K562 (cell line): ENCODE results near the gene RANGAP1.

ENCODE experiments used
- EZH2 ChIP-seq: IDR thresholded peaks from 2 replicates; pipeline ENCODE4 v1.6.1; 2012; ENCODE audit warnings: low read depth, mild to moderate bottlenecking, inconsistent platforms, low read length, borderline replicate concordance
- FOXA1 ChIP-seq: fragments of 450-650 bp; IDR thresholded peaks from 2 replicates; pipeline ENCODE4 v1.6.1; 2016; ENCODE audit warnings: mild to moderate bottlenecking, borderline replicate concordance
- FOXK1 ChIP-seq: sonication (generic); formaldehyde crosslinking; IDR thresholded peaks from 2 replicates; pipeline ENCODE4 v1.8.0; 2022; ENCODE audit warnings: missing genetic modification reagents, mild to moderate bottlenecking, borderline replicate concordance
- GTF2F1 ChIP-seq: IDR thresholded peaks from 2 replicates; pipeline ENCODE4 v1.6.1; 2011; ENCODE audit warnings: low read depth, low read length, improper control_type of control experiment
- HDAC1 ChIP-seq, 2 experiments: fragments of 450-650 bp; IDR thresholded peaks; 2 replicates each; pipeline ENCODE4 v1.6.1; 2016 to 2017; ENCODE audit warnings: inconsistent platforms in 1 of 2, mild to moderate bottlenecking in 1 of 2, moderate library complexity in 1 of 2
- KDM4B ChIP-seq, 2 experiments: fragments of 450-650 bp in 1 of 2; sonication (generic) in 1 of 2; IDR thresholded peaks; 2 replicates each; pipeline ENCODE4 v1.6.1; 2016 to 2017; ENCODE audit warnings: borderline replicate concordance in 2 of 2, antibody characterized with exemption in 1 of 2, low read depth in 1 of 2, mild to moderate bottlenecking in 1 of 2
- NFATC3 ChIP-seq: fragments of 450-650 bp; IDR thresholded peaks from 2 replicates; pipeline ENCODE4 v1.6.1; 2017; ENCODE audit warnings: mild to moderate bottlenecking
- RAD21 ChIP-seq, 2 experiments: fragments of 250-450 bp in 1 of 2; fragments of 450-650 bp in 1 of 2; sonication (Bioruptor Pico) in 1 of 2; formaldehyde crosslinking in 1 of 2; IDR thresholded peaks in 1 of 2; conservative IDR thresholded peaks in 1 of 2; 2 replicates each; pipeline versions ENCODE4 v1.4.0 to v1.8.0; 2020 to 2022; ENCODE audit warnings: mild to moderate bottlenecking in 2 of 2, moderate library complexity in 1 of 2
- STAT5B ChIP-seq: fragments of 250-450 bp; sonication (Bioruptor Pico); IDR thresholded peaks from 2 replicates; pipeline ENCODE4 v1.8.0; 2021; ENCODE audit warnings: mild to moderate bottlenecking, inconsistent platforms
- ZBTB1 ChIP-seq: sonication (generic); formaldehyde crosslinking; IDR thresholded peaks from 2 replicates; pipeline ENCODE4 v1.8.1; 2023; ENCODE audit warnings: missing genetic modification reagents, low read depth, mild to moderate bottlenecking, borderline replicate concordance
- TF ChIP-seq, protein P1 (sequence below): fragments of 450-650 bp; IDR thresholded peaks from 2 replicates; pipeline ENCODE4 v1.7.1; 2018; ENCODE audit warnings: mild to moderate bottlenecking, low read depth; ENCODE audit not compliant: partially characterized antibody
- TF ChIP-seq, protein P2 (sequence below): fragments of 450-650 bp; IDR thresholded peaks from 2 replicates; pipeline ENCODE4 v1.6.1; 2016; ENCODE audit warnings: low read depth
- TF ChIP-seq, protein P3 (sequence below): fragments of 450-650 bp; IDR thresholded peaks from 2 replicates; pipeline ENCODE4 v1.6.1; 2018; ENCODE audit not compliant: partially characterized antibody

DNA sequence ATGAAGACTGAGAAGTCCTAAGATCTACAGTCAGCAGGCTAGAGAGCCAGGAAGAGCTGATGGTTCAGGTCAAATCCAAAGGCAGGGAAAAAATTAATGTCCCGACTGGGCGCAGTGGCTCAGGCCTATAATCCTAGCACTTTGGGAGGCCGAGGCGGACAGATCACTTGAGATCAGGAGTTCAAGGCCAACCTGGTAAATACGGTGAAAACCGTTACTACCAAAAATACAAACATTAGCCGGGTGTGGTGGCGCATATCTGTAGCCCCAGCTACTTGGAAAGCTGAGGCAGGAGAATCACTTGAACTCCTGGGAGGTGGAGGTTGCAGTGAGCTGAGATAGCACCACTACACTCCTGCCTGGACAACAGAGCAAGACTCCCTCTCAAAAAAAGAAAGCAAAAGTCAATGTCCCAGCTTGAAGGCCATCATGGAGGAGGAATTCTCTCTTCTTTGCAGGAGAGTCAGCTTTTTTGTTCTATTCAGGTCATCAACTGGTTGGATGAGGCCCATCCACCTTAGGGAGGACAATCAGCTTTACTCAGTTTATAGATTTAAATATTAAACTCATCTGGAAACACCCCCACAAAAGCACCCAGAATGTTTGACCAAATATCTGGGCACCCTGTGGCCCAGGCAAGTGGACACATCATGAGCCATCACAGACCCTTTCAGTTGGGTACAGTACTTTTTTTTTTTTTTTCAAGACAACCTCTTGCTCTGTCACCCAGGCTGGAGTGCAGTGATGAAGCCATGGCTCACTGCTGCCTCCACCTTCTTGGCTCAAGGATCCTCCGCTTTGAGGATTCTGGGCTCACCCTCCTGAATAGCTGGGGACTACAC, 11.1 kb upstream of the RANGAP1 start:
- no peak for TF ChIP-seq HDAC1 (IDR thresholded peaks at IDR 0.05)
- no peak for TF ChIP-seq ZBTB1
- TF ChIP-seq FOXA1, result no peak
- TF ChIP-seq GTF2F1, result no peak
- TF ChIP-seq RAD21 (CRISPR knock-in tag; conservative IDR thresholded peaks at IDR 0.05 in 1 of 2, IDR thresholded peaks at IDR 0.05 in 1 of 2), result no peak
- no peak for TF ChIP-seq NFATC3
- TF ChIP-seq EZH2, result no peak
- no peak for TF ChIP-seq FOXK1
- TF ChIP-seq, protein P1, sequence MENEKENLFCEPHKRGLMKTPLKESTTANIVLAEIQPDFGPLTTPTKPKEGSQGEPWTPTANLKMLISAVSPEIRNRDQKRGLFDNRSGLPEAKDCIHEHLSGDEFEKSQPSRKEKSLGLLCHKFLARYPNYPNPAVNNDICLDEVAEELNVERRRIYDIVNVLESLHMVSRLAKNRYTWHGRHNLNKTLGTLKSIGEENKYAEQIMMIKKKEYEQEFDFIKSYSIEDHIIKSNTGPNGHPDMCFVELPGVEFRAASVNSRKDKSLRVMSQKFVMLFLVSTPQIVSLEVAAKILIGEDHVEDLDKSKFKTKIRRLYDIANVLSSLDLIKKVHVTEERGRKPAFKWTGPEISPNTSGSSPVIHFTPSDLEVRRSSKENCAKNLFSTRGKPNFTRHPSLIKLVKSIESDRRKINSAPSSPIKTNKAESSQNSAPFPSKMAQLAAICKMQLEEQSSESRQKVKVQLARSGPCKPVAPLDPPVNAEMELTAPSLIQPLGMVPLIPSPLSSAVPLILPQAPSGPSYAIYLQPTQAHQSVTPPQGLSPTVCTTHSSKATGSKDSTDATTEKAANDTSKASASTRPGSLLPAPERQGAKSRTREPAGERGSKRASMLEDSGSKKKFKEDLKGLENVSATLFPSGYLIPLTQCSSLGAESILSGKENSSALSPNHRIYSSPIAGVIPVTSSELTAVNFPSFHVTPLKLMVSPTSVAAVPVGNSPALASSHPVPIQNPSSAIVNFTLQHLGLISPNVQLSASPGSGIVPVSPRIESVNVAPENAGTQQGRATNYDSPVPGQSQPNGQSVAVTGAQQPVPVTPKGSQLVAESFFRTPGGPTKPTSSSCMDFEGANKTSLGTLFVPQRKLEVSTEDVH, result no peak
- no peak for TF ChIP-seq STAT5B
- no peak for TF ChIP-seq KDM4B (IDR thresholded peaks at IDR 0.05; ENCODE audit: borderline replicate concordance in 2 of 2, low read depth in 1 of 2)
- TF ChIP-seq, protein P2, sequence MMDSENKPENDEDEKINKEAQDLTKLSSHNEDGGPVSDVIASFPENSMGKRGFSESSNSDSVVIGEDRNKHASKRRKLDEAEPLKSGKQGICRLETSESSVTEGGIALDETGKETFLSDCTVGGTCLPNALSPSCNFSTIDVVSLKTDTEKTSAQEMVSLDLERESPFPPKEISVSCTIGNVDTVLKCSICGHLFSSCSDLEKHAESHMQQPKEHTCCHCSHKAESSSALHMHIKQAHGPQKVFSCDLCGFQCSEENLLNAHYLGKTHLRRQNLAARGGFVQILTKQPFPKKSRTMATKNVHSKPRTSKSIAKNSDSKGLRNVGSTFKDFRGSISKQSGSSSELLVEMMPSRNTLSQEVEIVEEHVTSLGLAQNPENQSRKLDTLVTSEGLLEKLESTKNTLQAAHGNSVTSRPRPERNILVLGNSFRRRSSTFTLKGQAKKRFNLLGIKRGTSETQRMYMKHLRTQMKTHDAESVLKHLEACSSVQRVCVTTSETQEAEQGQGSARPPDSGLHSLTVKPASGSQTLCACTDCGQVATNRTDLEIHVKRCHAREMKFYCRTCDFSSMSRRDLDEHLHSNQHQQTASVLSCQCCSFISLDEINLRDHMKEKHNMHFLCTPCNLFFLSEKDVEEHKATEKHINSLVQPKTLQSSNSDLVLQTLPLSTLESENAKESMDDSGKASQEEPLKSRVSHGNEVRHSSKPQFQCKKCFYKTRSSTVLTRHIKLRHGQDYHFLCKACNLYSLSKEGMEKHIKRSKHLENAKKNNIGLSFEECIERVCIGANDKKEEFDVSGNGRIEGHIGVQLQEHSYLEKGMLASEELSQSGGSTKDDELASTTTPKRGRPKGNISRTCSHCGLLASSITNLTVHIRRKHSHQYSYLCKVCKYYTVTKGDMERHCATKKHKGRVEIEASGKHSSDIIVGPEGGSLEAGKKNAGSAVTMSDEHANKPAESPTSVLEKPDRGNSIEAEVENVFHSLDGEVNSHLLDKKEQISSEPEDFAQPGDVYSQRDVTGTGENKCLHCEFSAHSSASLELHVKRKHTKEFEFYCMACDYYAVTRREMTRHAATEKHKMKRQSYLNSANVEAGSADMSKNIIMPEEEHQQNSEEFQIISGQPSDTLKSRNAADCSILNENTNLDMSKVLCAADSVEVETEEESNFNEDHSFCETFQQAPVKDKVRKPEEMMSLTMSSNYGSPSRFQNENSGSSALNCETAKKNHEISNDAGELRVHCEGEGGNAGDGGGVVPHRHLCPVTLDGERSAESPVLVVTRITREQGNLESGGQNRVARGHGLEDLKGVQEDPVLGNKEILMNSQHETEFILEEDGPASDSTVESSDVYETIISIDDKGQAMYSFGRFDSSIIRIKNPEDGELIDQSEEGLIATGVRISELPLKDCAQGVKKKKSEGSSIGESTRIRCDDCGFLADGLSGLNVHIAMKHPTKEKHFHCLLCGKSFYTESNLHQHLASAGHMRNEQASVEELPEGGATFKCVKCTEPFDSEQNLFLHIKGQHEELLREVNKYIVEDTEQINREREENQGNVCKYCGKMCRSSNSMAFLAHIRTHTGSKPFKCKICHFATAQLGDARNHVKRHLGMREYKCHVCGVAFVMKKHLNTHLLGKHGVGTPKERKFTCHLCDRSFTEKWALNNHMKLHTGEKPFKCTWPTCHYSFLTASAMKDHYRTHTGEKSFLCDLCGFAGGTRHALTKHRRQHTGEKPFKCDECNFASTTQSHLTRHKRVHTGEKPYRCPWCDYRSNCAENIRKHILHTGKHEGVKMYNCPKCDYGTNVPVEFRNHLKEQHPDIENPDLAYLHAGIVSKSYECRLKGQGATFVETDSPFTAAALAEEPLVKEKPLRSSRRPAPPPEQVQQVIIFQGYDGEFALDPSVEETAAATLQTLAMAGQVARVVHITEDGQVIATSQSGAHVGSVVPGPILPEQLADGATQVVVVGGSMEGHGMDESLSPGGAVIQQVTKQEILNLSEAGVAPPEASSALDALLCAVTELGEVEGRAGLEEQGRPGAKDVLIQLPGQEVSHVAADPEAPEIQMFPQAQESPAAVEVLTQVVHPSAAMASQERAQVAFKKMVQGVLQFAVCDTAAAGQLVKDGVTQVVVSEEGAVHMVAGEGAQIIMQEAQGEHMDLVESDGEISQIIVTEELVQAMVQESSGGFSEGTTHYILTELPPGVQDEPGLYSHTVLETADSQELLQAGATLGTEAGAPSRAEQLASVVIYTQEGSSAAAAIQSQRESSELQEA, result no peak
- TF ChIP-seq, protein P3, sequence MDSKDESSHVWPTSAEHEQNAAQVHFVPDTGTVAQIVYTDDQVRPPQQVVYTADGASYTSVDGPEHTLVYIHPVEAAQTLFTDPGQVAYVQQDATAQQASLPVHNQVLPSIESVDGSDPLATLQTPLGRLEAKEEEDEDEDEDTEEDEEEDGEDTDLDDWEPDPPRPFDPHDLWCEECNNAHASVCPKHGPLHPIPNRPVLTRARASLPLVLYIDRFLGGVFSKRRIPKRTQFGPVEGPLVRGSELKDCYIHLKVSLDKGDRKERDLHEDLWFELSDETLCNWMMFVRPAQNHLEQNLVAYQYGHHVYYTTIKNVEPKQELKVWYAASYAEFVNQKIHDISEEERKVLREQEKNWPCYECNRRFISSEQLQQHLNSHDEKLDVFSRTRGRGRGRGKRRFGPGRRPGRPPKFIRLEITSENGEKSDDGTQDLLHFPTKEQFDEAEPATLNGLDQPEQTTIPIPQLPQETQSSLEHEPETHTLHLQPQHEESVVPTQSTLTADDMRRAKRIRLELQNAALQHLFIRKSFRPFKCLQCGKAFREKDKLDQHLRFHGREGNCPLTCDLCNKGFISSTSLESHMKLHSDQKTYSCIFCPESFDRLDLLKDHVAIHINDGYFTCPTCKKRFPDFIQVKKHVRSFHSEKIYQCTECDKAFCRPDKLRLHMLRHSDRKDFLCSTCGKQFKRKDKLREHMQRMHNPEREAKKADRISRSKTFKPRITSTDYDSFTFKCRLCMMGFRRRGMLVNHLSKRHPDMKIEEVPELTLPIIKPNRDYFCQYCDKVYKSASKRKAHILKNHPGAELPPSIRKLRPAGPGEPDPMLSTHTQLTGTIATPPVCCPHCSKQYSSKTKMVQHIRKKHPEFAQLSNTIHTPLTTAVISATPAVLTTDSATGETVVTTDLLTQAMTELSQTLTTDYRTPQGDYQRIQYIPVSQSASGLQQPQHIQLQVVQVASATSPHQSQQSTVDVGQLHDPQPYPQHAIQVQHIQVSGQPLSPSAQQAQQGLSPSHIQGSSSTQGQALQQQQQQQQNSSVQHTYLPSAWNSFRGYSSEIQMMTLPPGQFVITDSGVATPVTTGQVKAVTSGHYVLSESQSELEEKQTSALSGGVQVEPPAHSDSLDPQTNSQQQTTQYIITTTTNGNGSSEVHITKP, result no peak
